Transverse colon (tissue), 4 donors: Measurements from ENCODE around the gene ANKRD33B. TPM values are rescaled to one million over a fixed set of nuclear protein-coding genes. Genes with fewer than 3 reads are reported as not detected.
"Not testable (repeated sequence)": the region's sequence is repeated elsewhere in the genome, so short reads cannot be mapped to it uniquely, and the experiment has no call there.

Experiments
- DNase-seq: peaks from one replicate; pipeline ENCODE4 v3.0.0-alpha.2; 2019
- H3K27ac ChIP-seq, 4 donors: fragments of 200-600 bp; sonication (generic); 2 replicates each; pipeline ENCODE4 v1.5.1; 2016 to 2018; ENCODE audit warnings: inconsistent platforms in 4 of 4
- H3K27me3 ChIP-seq: fragments of 200-600 bp; sonication (generic); 2 replicates; pipeline ENCODE4 v1.5.1; 2017; ENCODE audit warnings: inconsistent platforms
- H3K36me3 ChIP-seq, 4 donors: fragments of 200-600 bp; sonication (generic); 2 replicates each; pipeline ENCODE4 v1.5.1; 2017 to 2019; ENCODE audit warnings: inconsistent platforms in 4 of 4
- H3K4me1 ChIP-seq, 4 donors: fragments of 200-600 bp; sonication (generic); 2 replicates each; pipeline ENCODE4 v1.5.1; 2017 to 2020; ENCODE audit warnings: inconsistent platforms in 4 of 4
- H3K4me3 ChIP-seq, 4 donors: fragments of 200-600 bp; sonication (generic); 1 replicate in 1 of 4; 2 replicates in 3 of 4; pipeline versions ENCODE4 v1.5.1 to v1.6.1; 2017 to 2019; ENCODE audit warnings: inconsistent platforms in 4 of 4
- H3K9me3 ChIP-seq, 2 donors: fragments of 200-600 bp; sonication (generic); 2 replicates each; pipeline ENCODE4 v1.5.1; 2017 to 2019; ENCODE audit warnings: inconsistent platforms in 2 of 2
- CTCF ChIP-seq, 5 experiments: fragments of 200-600 bp in 3 of 5; fragments of 450-650 bp in 2 of 5; sonication (generic) in 3 of 5; IDR thresholded peaks; 1 replicate in 2 of 5; 2 replicates in 3 of 5; pipeline ENCODE4 v1.5.1; 2016 to 2017; ENCODE audit warnings: antibody characterized with exemption in 5 of 5, inconsistent platforms in 3 of 5, mild to moderate bottlenecking in 2 of 5, moderate library complexity in 1 of 5
- EP300 ChIP-seq: sonication (generic); formaldehyde crosslinking; IDR thresholded peaks from one replicate; pipeline ENCODE4 v1.6.1; 2017; ENCODE audit warnings: antibody characterized with exemption, low read depth
- POLR2A ChIP-seq: fragments of 450-650 bp; IDR thresholded peaks from one replicate; pipeline ENCODE4 v1.6.1; 2016; ENCODE audit warnings: antibody characterized with exemption, mild to moderate bottlenecking, moderate library complexity
- POLR2AphosphoS5 ChIP-seq, 3 donors: sonication (generic); formaldehyde crosslinking; IDR thresholded peaks; one replicate each; pipeline ENCODE4 v1.6.1; 2016; ENCODE audit warnings: antibody characterized with exemption in 3 of 3
- WGBS, 2 donors: methylation state at CpG; one replicate each; pipeline ENCODE4 v1.1.5; 2018; ENCODE audit warnings: low coverage in 1 of 2; 5-methylcytosine and 5-hydroxymethylcytosine counted together
- in situ Hi-C, 4 donors: fragments of 200-750 bp; cut with MboI; loops; one replicate each; pipeline versions ENCODE4 v1.15.0 to v1.15.1; 2017; ENCODE audit warnings: low sequenced_read_pairs in 3 of 4, low pct_ligation_motif_present in 1 of 4, low pct_unique_long_range_greater_than_20kb in 1 of 4
- intact Hi-C: fragments of 100-400 bp; cut with DNase I; formaldehyde crosslinking; loops from one replicate; pipeline ENCODE4 v1.15.1; 2023; ENCODE audit warnings: low total_unique reads
- total RNA-seq, 4 donors: library from RNA; depleted of rRNA; stranded (reverse); fragments of >200 nt; gene quantifications; one replicate each; pipeline ENCODE4 v1.1.0, GENCODE V29; 2016

Gene ANKRD33B
- total RNA-seq, 4 donors from 2014 or later: 0.20 to 3.2 (median 1.4) TPM

- peak overlapping the region; percentile 36 to 57 (median 47) for H3K27ac ChIP-seq
- no peaks in the 10 kb centered on the region for H3K27me3 ChIP-seq
- in situ Hi-C loops (no loop called here), intact Hi-C loops (no loop called here)
- H3K36me3 ChIP-seq: no peaks in the 10 kb centered on the region
- H3K4me3 ChIP-seq: no peak overlapping the region
- no peak for TF ChIP-seq EP300
- peak in 1 of 5 experiments; percentile 5 for TF ChIP-seq CTCF (IDR thresholded peaks at IDR 0.05)
- peak in 2 of 3 donors; percentile 44 to 49 for TF ChIP-seq POLR2AphosphoS5 (IDR thresholded peaks at IDR 0.05)
- no peak for TF ChIP-seq POLR2A
- DNase-seq: peak; percentile 45
- H3K9me3 ChIP-seq: no peaks in the 10 kb centered on the region
- WGBS, 2 donors: 0 to 11% methylated on average over 1 to 5 of the region's 5 CpGs
- H3K4me1 ChIP-seq: peaks cover 0 to 18% (median 7%) of the 10 kb centered on the region in 4 donors
Observed at GRCh38 chr5:10607666-10608073, 43.8 kb downstream of the ANKRD33B start.

GRCh38 chr5:10608081-10608480 is 44.2 kb downstream of the ANKRD33B start:
- peaks cover 0 to 18% (median 7%) of the 10 kb centered on the region in 4 donors for H3K4me1 ChIP-seq
- H3K4me3 ChIP-seq, intact Hi-C loops, H3K36me3 ChIP-seq, H3K27me3 ChIP-seq, DNase-seq, in situ Hi-C loops, H3K9me3 ChIP-seq: not testable (repeated sequence)
- WGBS, 2 donors: 54 to 61% methylated on average over 5 to 9 of the region's 9 CpGs
- peak overlapping the region; percentile 34 to 57 (median 47) for H3K27ac ChIP-seq

GRCh38 chr5:10610058-10610457 is 46.2 kb downstream of the ANKRD33B start:
- no peaks in the 10 kb centered on the region for H3K27me3 ChIP-seq
- 93 to 96% methylated on average over 6 of the region's 6 CpGs for WGBS, 2 donors
- no peaks in the 10 kb centered on the region for H3K9me3 ChIP-seq
- in situ Hi-C loops: no loop called here
- H3K27ac ChIP-seq: no peak overlapping the region
- TF ChIP-seq EP300 (no peak), POLR2A (no peak), POLR2AphosphoS5 (IDR thresholded peaks at IDR 0.05) (no peak), CTCF (IDR thresholded peaks at IDR 0.05) (no peak)
- intact Hi-C loops: no loop called here
- H3K36me3 ChIP-seq: no peaks in the 10 kb centered on the region
- no peak for DNase-seq
- no peak overlapping the region for H3K4me3 ChIP-seq
- H3K4me1 ChIP-seq: peaks cover 0 to 18% (median 7%) of the 10 kb centered on the region in 4 donors

DNA sequence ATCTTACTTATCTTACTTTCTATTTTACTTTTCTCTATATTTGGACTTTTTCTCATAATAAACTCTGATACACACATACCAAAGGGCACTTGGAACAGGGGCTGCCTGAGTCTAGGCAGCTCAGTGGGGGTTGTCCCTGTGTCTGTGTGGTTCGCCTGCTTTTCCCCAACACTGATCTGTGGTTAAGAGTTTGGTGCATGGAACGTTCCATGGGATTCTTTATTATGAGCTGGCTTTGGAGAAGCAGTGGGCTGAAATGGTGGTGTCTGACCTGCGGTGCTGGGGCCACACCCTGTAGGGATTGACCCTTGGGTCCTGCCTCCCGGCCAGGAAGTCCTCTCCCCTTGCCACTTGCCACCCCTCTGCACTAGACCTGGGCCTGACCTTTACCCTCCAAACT is 47.4 kb downstream of the ANKRD33B start:
- Histone ChIP-seq H3K36me3 (no peaks in the 10 kb centered on the region), H3K4me1 (peaks cover 0 to 18% (median 7%) of the 10 kb centered on the region in 4 donors), H3K27me3 (no peaks in the 10 kb centered on the region), H3K9me3 (no peaks in the 10 kb centered on the region), H3K27ac (no peak overlapping the region), H3K4me3 (no peak overlapping the region)
- WGBS, 2 donors: 44 to 54% methylated on average over 2 to 4 of the region's 4 CpGs
- DNase-seq: no peak
- intact Hi-C loops (no loop called here), in situ Hi-C loops (no loop called here)
- TF ChIP-seq POLR2A: no peak
- TF ChIP-seq EP300: no peak
- TF ChIP-seq CTCF (IDR thresholded peaks at IDR 0.05): no peak
- no peak for TF ChIP-seq POLR2AphosphoS5 (IDR thresholded peaks at IDR 0.05)

DNA sequence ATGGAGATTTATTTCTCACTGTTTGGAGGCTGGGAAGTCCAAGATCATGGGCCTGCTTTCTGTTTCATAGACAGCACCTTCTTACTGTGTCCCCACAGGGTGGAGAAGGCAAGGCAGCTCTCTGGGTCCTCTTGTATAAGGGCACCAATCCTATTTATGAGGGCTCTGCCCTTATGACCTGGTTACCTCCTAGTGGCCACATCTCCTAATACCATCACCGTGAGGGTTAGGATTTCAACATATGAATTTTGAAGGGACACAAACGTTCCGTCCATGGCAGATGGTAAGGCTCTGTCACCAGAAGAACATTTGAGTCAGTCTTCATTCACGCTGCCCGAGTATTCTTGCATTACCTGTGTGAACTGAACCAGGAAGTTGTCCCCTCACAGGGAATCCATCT is 48.4 kb downstream of the ANKRD33B start:
- no peaks in the 10 kb centered on the region for H3K36me3 ChIP-seq
- WGBS, 2 donors: 83 to 86% methylated on average over 5 of the region's 5 CpGs
- no peaks in the 10 kb centered on the region for H3K9me3 ChIP-seq
- TF ChIP-seq CTCF (IDR thresholded peaks at IDR 0.05): no peak
- TF ChIP-seq POLR2AphosphoS5 (IDR thresholded peaks at IDR 0.05): no peak
- no peak for TF ChIP-seq POLR2A
- no peak for TF ChIP-seq EP300
- H3K4me3 ChIP-seq: no peak overlapping the region
- no peak overlapping the region for H3K27ac ChIP-seq
- intact Hi-C loops (no loop called here), in situ Hi-C loops (no loop called here)
- H3K4me1 ChIP-seq: peaks cover 0 to 11% (median 4%) of the 10 kb centered on the region in 4 donors
- no peaks in the 10 kb centered on the region for H3K27me3 ChIP-seq
- DNase-seq: no peak
